ENCODE data around the gene MCOLN2. TPM values are rescaled to one million over a fixed set of nuclear protein-coding genes. Genes with fewer than 3 reads are reported as not detected.

Gene MCOLN2
- 0.53 and 1.7 TPM in 2 replicates for total RNA-seq

GRCh38 chr1:84996846-84997666, at the start of gene MCOLN2:
TSS of gene MCOLN2 (minus strand) at chr1:84997113. CDS start at chr1:84996872, 241 bp downstream.

DNA sequence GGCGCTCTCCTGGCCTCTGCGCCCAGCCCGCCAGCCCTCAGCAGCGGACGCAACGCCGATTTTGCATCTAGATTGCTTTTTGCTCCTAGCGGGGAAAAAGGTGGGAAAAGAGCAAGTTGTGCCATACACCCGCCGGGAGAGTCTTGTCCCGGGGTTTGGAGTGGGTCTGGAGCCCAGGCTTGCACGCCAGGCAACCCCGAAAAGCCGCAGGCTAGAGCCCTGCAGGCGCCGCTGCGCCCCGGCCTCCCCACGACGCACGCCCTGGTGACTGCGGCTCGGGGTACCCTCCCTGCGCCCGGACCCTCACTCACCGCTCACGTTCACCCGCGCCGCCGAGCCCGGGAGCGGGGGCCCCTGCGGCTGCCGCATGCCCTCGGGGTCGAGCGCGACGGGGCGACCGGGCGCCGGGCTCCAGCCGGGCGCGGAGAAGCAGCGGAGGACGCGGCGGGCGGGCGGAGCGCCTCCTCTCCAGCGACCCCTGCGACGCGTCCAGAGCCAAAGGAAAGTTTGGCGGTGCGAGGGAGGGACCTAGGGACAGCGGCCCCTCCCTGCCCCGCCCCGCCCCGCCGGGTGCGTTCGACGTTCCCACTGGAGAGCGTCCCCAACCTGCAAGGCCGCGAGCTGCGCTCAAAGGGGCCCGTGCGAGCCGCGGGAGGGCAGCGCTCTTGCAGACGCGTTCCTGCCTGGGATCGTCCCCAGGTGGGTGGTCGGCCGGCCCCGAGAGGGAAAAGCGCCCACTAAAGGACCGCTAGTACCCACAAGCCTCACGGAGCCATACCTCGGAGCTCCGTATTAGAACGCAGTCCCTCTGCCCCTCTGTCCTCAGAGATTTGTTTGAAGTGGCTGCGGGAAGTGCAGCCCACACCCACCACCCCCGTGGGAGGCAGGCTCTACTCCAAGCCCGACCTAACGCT, 104.0 kb downstream of the MCOLN2 start, which contains the start of gene LPAR3:
Gene LPAR3, minus strand, starts transcription at position 502 of the 914 bp plus-strand sequence. CDS start 27,086 bp downstream, outside the sequence.

Other genes starting within 250 kb of the MCOLN2 start
- gene LPAR3, start 103.9 kb downstream of the MCOLN2 start, total RNA-seq = 1.7 and 3.7 TPM in 2 replicates
- gene MCOLN3, start 51.4 kb upstream of the MCOLN2 start, total RNA-seq = 0.18 TPM in 1 of 2 replicates, not detected in the other
- 4.0 and 5.0 TPM in 2 replicates for gene SYDE2, start 203.9 kb upstream of the MCOLN2 start, total RNA-seq

All from myometrial cell (primary cell).